Neural progenitor cell (in vitro differentiated cells): ENCODE results near the gene GCNT2.

ENCODE experiments used
- EZH2 ChIP-seq: fragments of 200-600 bp; sonication (generic); IDR thresholded peaks from 2 replicates; pipeline ENCODE4 v1.6.1; 2017; ENCODE audit warnings: antibody characterized with exemption, mild to moderate bottlenecking, moderate library complexity
- TF ChIP-seq, protein P1 (sequence below): fragments of 200-600 bp; sonication (generic); IDR thresholded peaks from 2 replicates; pipeline ENCODE4 v1.5.1; 2017; ENCODE audit warnings: antibody characterized with exemption, mild to moderate bottlenecking

DNA sequence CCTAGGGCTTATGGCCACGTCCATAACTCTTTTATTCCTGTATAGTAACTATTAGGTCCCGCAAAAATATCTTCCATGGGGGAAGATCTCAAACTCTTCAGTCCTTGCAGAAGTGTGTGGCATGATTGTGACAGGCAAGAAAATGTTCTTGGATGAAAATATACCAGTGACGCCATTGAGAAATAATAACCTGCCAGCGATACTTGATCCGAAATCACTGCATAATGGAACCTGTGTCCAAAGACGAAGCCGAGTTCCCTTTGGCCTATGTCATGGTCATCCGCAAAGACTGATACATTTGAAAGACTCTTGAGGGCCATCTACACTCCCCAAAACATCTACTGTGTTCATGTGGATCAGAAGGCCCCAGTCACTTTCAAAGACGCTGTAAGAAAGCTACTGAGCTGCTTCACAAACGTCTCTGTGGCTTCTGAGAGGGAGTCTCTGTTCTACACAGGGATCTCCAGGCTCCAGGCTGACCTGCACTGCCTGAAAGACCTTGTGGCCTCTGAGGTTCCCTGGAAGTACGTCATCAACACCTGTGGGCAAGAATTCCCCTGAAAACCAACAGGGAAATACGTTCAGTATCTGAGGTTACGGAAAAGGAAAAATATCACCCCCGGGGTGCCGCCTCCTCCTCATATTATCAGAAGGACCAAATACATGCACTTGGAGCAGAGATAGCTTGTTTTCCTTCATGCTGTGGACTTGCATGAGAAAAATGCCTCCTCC, 6.9 kb upstream of the GCNT2 start:
- TF ChIP-seq, protein P1, sequence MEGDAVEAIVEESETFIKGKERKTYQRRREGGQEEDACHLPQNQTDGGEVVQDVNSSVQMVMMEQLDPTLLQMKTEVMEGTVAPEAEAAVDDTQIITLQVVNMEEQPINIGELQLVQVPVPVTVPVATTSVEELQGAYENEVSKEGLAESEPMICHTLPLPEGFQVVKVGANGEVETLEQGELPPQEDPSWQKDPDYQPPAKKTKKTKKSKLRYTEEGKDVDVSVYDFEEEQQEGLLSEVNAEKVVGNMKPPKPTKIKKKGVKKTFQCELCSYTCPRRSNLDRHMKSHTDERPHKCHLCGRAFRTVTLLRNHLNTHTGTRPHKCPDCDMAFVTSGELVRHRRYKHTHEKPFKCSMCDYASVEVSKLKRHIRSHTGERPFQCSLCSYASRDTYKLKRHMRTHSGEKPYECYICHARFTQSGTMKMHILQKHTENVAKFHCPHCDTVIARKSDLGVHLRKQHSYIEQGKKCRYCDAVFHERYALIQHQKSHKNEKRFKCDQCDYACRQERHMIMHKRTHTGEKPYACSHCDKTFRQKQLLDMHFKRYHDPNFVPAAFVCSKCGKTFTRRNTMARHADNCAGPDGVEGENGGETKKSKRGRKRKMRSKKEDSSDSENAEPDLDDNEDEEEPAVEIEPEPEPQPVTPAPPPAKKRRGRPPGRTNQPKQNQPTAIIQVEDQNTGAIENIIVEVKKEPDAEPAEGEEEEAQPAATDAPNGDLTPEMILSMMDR: no peak
- TF ChIP-seq EZH2: no peak
